GM12878 (cell line): ENCODE data around the gene EFCAB8. TPM values are rescaled to one million over a fixed set of nuclear protein-coding genes. Genes with fewer than 3 reads are reported as not detected.

Experiments used
- ATAC-seq: fragments of 200-7000 bp; cut with Tn5 transposase; 3 replicates; pipeline ENCODE4 v1.9.1; 2020; ENCODE audit warnings: mild to moderate bottlenecking, moderate library complexity
- BruUV-seq: library from RNA; stranded (reverse); fragments of 400-500 nt; replicated peaks from 2 replicates; lab custom pipeline; 2021; lab: Mats Ljungman, UMichigan
- CTCF ChIA-PET: fragments of 300-600 bp; sonication (Branson Sonifier 250); formaldehyde crosslinking; extraction: SDS; loops from one replicate; lab custom pipeline; 2021; ENCODE audit warnings: inconsistent platforms; lab: Yijun Ruan, JAX
- POLR2A ChIA-PET: fragments of 350-600 bp; formaldehyde crosslinking; extraction: SDS; loops from one replicate; lab custom pipeline; 2021; ENCODE audit warnings: inconsistent platforms; lab: Charles Lee
- RAD21 ChIA-PET: fragments of 300-600 bp; sonication (Branson Sonifier 250); formaldehyde crosslinking; loops from one replicate; lab custom pipeline; 2023; ENCODE audit warnings: antibody characterized with exemption; ENCODE audit not compliant: unreplicated experiment; lab: Charles Lee
- SMC1A ChIA-PET: fragments of 300-600 bp; sonication (Branson Sonifier 250); formaldehyde crosslinking; loops from one replicate; lab custom pipeline; 2023; ENCODE audit not compliant: unreplicated experiment, uncharacterized antibody; lab: Charles Lee
- DNase-seq: peaks from one replicate; pipeline ENCODE4 v3.0.0-alpha.2; 2011; ENCODE audit warnings: low read depth, low spot score
- FAIRE-seq: peaks from 3 replicates; lab custom pipeline; 2011; peaks lifted over from hg19 to GRCh38; lab: Jason Lieb, UNC
- H2AFZ ChIP-seq: 2 replicates; pipeline ENCODE4 v1.6.0; 2011; ENCODE audit warnings: low read depth, low read length, control low read depth; ENCODE audit not compliant: control insufficient read depth
- H3K27ac ChIP-seq: 2 replicates; pipeline ENCODE4 v1.5.1; 2011; ENCODE audit warnings: control low read depth; ENCODE audit not compliant: control insufficient read depth, insufficient read depth
- H3K27me3 ChIP-seq, 2 experiments: replicated peaks in 1 of 2; 2 replicates each; pipeline versions ENCODE4 v1.6.0 to v1.6.1; 2011; ENCODE audit warnings: low read length in 1 of 2; ENCODE audit not compliant: control insufficient read depth in 2 of 2, insufficient read depth in 2 of 2
- H3K36me3 ChIP-seq, 2 experiments: 2 replicates each; pipeline ENCODE4 v1.5.1; 2011; ENCODE audit warnings: low read length in 1 of 2; ENCODE audit not compliant: control insufficient read depth in 2 of 2, insufficient read depth in 2 of 2
- H3K4me1 ChIP-seq: 2 replicates; pipeline ENCODE4 v1.6.1; 2011; ENCODE audit warnings: mild to moderate bottlenecking, low read length, moderate library complexity, mixed read lengths; ENCODE audit not compliant: control insufficient read depth, insufficient read depth
- H3K4me2 ChIP-seq: 2 replicates; pipeline ENCODE4 v1.6.0; 2011; ENCODE audit warnings: control low read depth; ENCODE audit not compliant: control insufficient read depth, insufficient read depth
- H3K4me3 ChIP-seq: fragments of 200-600 bp; sonication (generic); 2 replicates; pipeline ENCODE4 v1.5.1; 2016
- H3K79me2 ChIP-seq: 2 replicates; pipeline ENCODE4 v1.6.0; 2011; ENCODE audit warnings: low read length; ENCODE audit not compliant: control insufficient read depth, insufficient read depth
- H3K9ac ChIP-seq: 2 replicates; pipeline ENCODE4 v1.8.0; 2011; ENCODE audit warnings: low read length, control low read depth, mixed read lengths; ENCODE audit not compliant: control insufficient read depth, insufficient read depth
- H3K9me3 ChIP-seq: replicated peaks from 3 replicates; pipeline ENCODE4 v1.5.1; 2011; ENCODE audit warnings: mild to moderate bottlenecking, low read length; ENCODE audit not compliant: control insufficient read depth, insufficient read depth
- H4K20me1 ChIP-seq: 2 replicates; pipeline ENCODE4 v1.6.0; 2011; ENCODE audit not compliant: control insufficient read depth, insufficient read depth
- CREM ChIP-seq: IDR thresholded peaks from 2 replicates; pipeline ENCODE4 v1.6.1; 2014; ENCODE audit warnings: antibody characterized with exemption, low read depth
- EED ChIP-seq: sonication (generic); IDR thresholded peaks from 2 replicates; pipeline ENCODE4 v1.6.1; 2016; ENCODE audit warnings: antibody characterized with exemption, low read depth
- IKZF1 ChIP-seq: fragments of 450-650 bp; conservative IDR thresholded peaks from 2 replicates; pipeline ENCODE4 v1.6.1; 2017; ENCODE audit warnings: antibody characterized with exemption, mild to moderate bottlenecking
- NFYA ChIP-seq: IDR thresholded peaks from 2 replicates; pipeline ENCODE4 v1.6.1; 2011; ENCODE audit warnings: low read depth, mild to moderate bottlenecking, low read length, improper control_type of control experiment, borderline replicate concordance
- TCF7 ChIP-seq: IDR thresholded peaks from 2 replicates; pipeline ENCODE4 v1.6.1; 2014; ENCODE audit warnings: antibody characterized with exemption, borderline replicate concordance
- ZNF384 ChIP-seq: IDR thresholded peaks from 2 replicates; pipeline ENCODE4 v1.6.1; 2012; ENCODE audit warnings: low read depth, mild to moderate bottlenecking, low read length, improper control_type of control experiment, borderline replicate concordance
- WGBS: methylation state at CpG from one replicate; pipeline ENCODE4 v1.1.6; 2016; ENCODE audit warnings: low lambda C conversion rate; ENCODE audit not compliant: insufficient replicate concordance, insufficient coverage; ENCODE audit errors: missing lambda C conversion rate; 5-methylcytosine and 5-hydroxymethylcytosine counted together
- in situ Hi-C: fragments of 300-500 bp; cut with MboI; formaldehyde crosslinking; loops from 9 replicates; pipeline ENCODE4 v1.14.3; 2018; ENCODE audit warnings: mixed read lengths
- intact Hi-C: fragments of 100-400 bp; cut with micrococcal nuclease; formaldehyde crosslinking; loops from one replicate; pipeline ENCODE4 v1.14.2; 2022; ENCODE audit not compliant: unreplicated experiment
- polyA plus RNA-seq, 11 experiments: library from polyadenylated mRNA; depleted of rRNA in 4 of 11; unstranded in 6 of 11; stranded (reverse) in 5 of 11; fragments of >200 nt; fragmentation: Nextera tagmentation in 4 of 11; fragmentation: Illumina TruSeq in 1 of 11; extraction: Ambion mirVana in 4 of 11; extraction: Trizol in 1 of 11; gene quantifications; 1 replicate in 1 of 11; 2 replicates in 10 of 11; pipeline versions ENCODE4 v1.2.1 to v1.2.3, GENCODE V29; 2011 to 2016; ENCODE audit warnings: inconsistent platforms in 2 of 11, missing spikeins in 2 of 11, low read depth in 1 of 11
- total RNA-seq, 4 experiments: library from RNA; depleted of rRNA in 3 of 4; stranded (reverse); fragments of >200 nt in 3 of 4; fragmentation: Illumina TruSeq in 1 of 4; extraction: Trizol in 1 of 4; gene quantifications; 2 replicates each; pipeline versions ENCODE4 v1.2.1 to v1.2.3, GENCODE V29; 2013 to 2021
- TF ChIP-seq, protein P1 (sequence below): fragments of 450-650 bp; formaldehyde crosslinking; IDR thresholded peaks from 2 replicates; pipeline ENCODE4 v1.4.0; 2022; ENCODE audit warnings: mild to moderate bottlenecking, moderate library complexity
- TF ChIP-seq, protein P2 (sequence below): IDR thresholded peaks from 2 replicates; pipeline ENCODE4 v1.6.1; 2011; ENCODE audit warnings: borderline replicate concordance, low read depth, mild to moderate bottlenecking, moderate library complexity, mixed read lengths, low read length; ENCODE audit not compliant: insufficient read depth; ENCODE audit errors: extremely low read length

Gene EFCAB8
- total and polyA plus RNA-seq, 10 of the 15 experiments (the other 5 are each of a cell fraction or from before 2014, with no cell fraction given) = 0.04 to 0.18 (median 0.06) TPM; not detected in 4

GRCh38 chr20:32976746-32977145, 118.0 kb downstream of the EFCAB8 start:
- ATAC-seq (no peak), FAIRE-seq (no peak)
- BruUV-seq = no TSS peak
- Histone ChIP-seq H3K9me3 (peaks cover 4% of the 10 kb centered on the region; the same call in 2 of the 3 replicates), H3K4me3 (no peak overlapping the region), H2AFZ (no peak overlapping the region)
- ChIA-PET RAD21 (no interaction called here), CTCF (interaction anchor here (1.6 kb wide), 1 partner anchor 32 kb away, joined by 3 read pairs; no protein-coding TSS in a partner anchor), POLR2A (interaction anchor here (0.6 kb wide), 1 partner anchor 342 kb away, joined by 3 read pairs; no protein-coding TSS in a partner anchor)
- 77% methylated on average over 6 of the region's 6 CpGs for WGBS
- no peak for TF ChIP-seq NFYA
- TF ChIP-seq ZNF384 = no peak
- TF ChIP-seq, protein P1, sequence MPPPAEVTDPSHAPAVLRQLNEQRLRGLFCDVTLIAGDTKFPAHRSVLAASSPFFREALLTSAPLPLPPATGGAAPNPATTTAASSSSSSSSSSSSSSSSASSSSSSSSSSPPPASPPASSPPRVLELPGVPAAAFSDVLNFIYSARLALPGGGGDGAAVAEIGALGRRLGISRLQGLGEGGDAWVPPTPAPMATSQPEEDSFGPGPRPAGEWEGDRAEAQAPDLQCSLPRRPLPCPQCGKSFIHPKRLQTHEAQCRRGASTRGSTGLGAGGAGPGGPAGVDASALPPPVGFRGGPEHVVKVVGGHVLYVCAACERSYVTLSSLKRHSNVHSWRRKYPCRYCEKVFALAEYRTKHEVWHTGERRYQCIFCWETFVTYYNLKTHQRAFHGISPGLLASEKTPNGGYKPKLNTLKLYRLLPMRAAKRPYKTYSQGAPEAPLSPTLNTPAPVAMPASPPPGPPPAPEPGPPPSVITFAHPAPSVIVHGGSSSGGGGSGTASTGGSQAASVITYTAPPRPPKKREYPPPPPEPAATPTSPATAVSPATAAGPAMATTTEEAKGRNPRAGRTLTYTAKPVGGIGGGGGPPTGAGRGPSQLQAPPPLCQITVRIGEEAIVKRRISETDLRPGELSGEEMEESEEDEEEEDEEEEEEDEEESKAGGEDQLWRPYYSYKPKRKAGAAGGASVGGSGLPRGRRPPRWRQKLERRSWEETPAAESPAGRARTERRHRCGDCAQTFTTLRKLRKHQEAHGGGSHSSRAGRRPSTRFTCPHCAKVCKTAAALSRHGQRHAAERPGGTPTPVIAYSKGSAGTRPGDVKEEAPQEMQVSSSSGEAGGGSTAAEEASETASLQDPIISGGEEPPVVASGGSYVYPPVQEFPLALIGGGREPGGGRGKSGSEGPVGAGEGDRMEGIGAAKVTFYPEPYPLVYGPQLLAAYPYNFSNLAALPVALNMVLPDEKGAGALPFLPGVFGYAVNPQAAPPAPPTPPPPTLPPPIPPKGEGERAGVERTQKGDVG (CRISPR knock-in tag) = no peak
- no peak for TF ChIP-seq EED
- no peak for TF ChIP-seq IKZF1
- TF ChIP-seq, protein P2, sequence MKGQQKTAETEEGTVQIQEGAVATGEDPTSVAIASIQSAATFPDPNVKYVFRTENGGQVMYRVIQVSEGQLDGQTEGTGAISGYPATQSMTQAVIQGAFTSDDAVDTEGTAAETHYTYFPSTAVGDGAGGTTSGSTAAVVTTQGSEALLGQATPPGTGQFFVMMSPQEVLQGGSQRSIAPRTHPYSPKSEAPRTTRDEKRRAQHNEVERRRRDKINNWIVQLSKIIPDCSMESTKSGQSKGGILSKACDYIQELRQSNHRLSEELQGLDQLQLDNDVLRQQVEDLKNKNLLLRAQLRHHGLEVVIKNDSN = no peak
- no peak for TF ChIP-seq CREM
- no peak for TF ChIP-seq TCF7
- TF ChIP-seq, all 136 proteins: peak for 0
- no peaks in the 10 kb centered on the region; a peak in 1 of 4 replicates for H3K27me3 ChIP-seq
- in situ Hi-C loops = no loop called here
- intact Hi-C loops = no loop called here
- H3K36me3 ChIP-seq = no peaks in the 10 kb centered on the region
- H3K9ac ChIP-seq = no peak overlapping the region
- DNase-seq = no peak
- SMC1A ChIA-PET = no interaction called here
- peaks cover 12% of the 10 kb centered on the region for H3K4me1 ChIP-seq
- H3K4me2 ChIP-seq = no peak overlapping the region
- no peaks in the 10 kb centered on the region; the same call in 1 of the 2 replicates for H3K79me2 ChIP-seq
- H3K27ac ChIP-seq = no peak overlapping the region
- H4K20me1 ChIP-seq = no peaks in the 10 kb centered on the region
